H1 (cell line): ENCODE results near the gene RNF2. TPM values are rescaled to one million over a fixed set of nuclear protein-coding genes. Genes with fewer than 3 reads are reported as not detected.

Experiments used
- CTCF ChIA-PET: fragments of 300-600 bp; sonication (Branson Sonifier 250); formaldehyde crosslinking; loops from one replicate; lab custom pipeline; 2021; ENCODE audit not compliant: partially characterized antibody; lab: Charles Lee
- POLR2A ChIA-PET: fragments of 300-600 bp; sonication (Branson Sonifier 250); formaldehyde crosslinking; loops from one replicate; lab custom pipeline; 2021; ENCODE audit warnings: inconsistent platforms; ENCODE audit not compliant: partially characterized antibody; lab: Charles Lee
- DNase-seq, 2 experiments: peaks; one replicate each; pipeline versions ENCODE4 v3.0.0 to v3.0.0-alpha.2; 2010 to 2022; ENCODE audit warnings: low spot score in 2 of 2, low read depth in 1 of 2, mixed read lengths in 1 of 2
- FAIRE-seq: peaks from 2 replicates; lab custom pipeline; 2011; peaks lifted over from hg19 to GRCh38; lab: Jason Lieb, UNC
- H2AFZ ChIP-seq: 2 replicates; pipeline ENCODE4 v1.8.1; 2012; ENCODE audit warnings: low read length, inconsistent platforms
- H2AK5ac ChIP-seq: 2 replicates; pipeline ENCODE4 v1.6.1; 2013; ENCODE audit warnings: low read depth, low read length
- H2BK120ac ChIP-seq: replicated peaks from 2 replicates; pipeline ENCODE3; 2013; ENCODE audit warnings: low read depth, low read length, inconsistent platforms
- H2BK12ac ChIP-seq: 2 replicates; pipeline ENCODE4 v1.6.1; 2013; ENCODE audit warnings: low read depth, low read length
- H2BK15ac ChIP-seq: 2 replicates; pipeline ENCODE4 v1.6.1; 2013; ENCODE audit warnings: low read length
- H2BK20ac ChIP-seq: 2 replicates; pipeline ENCODE4 v1.6.1; 2013; ENCODE audit warnings: low read length
- H2BK5ac ChIP-seq: 2 replicates; pipeline ENCODE4 v1.6.1; 2013; ENCODE audit warnings: low read depth, low read length
- H3K14ac ChIP-seq: 2 replicates; pipeline ENCODE4 v1.6.1; 2013; ENCODE audit warnings: inconsistent platforms; ENCODE audit not compliant: insufficient read length
- H3K18ac ChIP-seq: 2 replicates; pipeline ENCODE4 v1.6.1; 2013; ENCODE audit warnings: low read length; ENCODE audit errors: extremely low read depth
- H3K23ac ChIP-seq: 2 replicates; pipeline ENCODE4 v1.6.1; 2013; ENCODE audit warnings: inconsistent platforms; ENCODE audit not compliant: insufficient read length
- H3K23me2 ChIP-seq: 2 replicates; pipeline ENCODE4 v1.6.1; 2013; ENCODE audit warnings: low read depth, low read length
- H3K27ac ChIP-seq: 2 replicates; pipeline ENCODE4 v1.6.1; 2011; ENCODE audit warnings: low read depth, low read length, inconsistent platforms
- H3K27me3 ChIP-seq, 4 experiments: replicated peaks in 1 of 4; 1 replicate in 1 of 4; 2 replicates in 3 of 4; pipeline versions ENCODE4 v1.6.1 to v1.8.1; 2011 to 2013; ENCODE audit warnings: low read length in 3 of 4, mild to moderate bottlenecking in 3 of 4, inconsistent platforms in 2 of 4, mixed read lengths in 2 of 4, moderate library complexity in 1 of 4; ENCODE audit not compliant: control insufficient read depth in 3 of 4, insufficient read depth in 3 of 4; ENCODE audit errors: extremely low read depth in 1 of 4
- H3K36me3 ChIP-seq, 4 experiments: 2 replicates each; pipeline versions ENCODE4 v1.6.1 to v1.8.1; 2011 to 2013; ENCODE audit warnings: mild to moderate bottlenecking in 4 of 4, low read length in 3 of 4, moderate library complexity in 2 of 4, control low read depth in 1 of 4, inconsistent platforms in 1 of 4; ENCODE audit not compliant: insufficient read depth in 4 of 4, control insufficient read depth in 2 of 4
- H3K4ac ChIP-seq: replicated peaks from 2 replicates; pipeline ENCODE3; 2013; ENCODE audit warnings: low read length, low read depth, mixed read lengths, inconsistent platforms; ENCODE audit not compliant: insufficient read length
- H3K4me1 ChIP-seq, 4 experiments: replicated peaks in 1 of 4; 1 replicate in 1 of 4; 2 replicates in 3 of 4; pipeline versions ENCODE4 v1.6.1 to v1.8.1; 2011 to 2013; ENCODE audit warnings: low read length in 3 of 4, inconsistent platforms in 2 of 4, mixed read lengths in 1 of 4; ENCODE audit not compliant: insufficient read depth in 4 of 4, control insufficient read depth in 3 of 4
- H3K4me2 ChIP-seq, 2 experiments: 2 replicates each; pipeline versions ENCODE4 v1.6.1 to v1.8.1; 2011 to 2013; ENCODE audit warnings: low read depth in 2 of 2, low read length in 2 of 2, control low read depth in 1 of 2, inconsistent platforms in 1 of 2, mild to moderate bottlenecking in 1 of 2; ENCODE audit not compliant: insufficient read depth in 1 of 2
- H3K4me3 ChIP-seq, 4 experiments: fragments of 200-600, 300-600 bp in 1 of 4; sonication (generic), shearing (Covaris generic), sonication (Bioruptor Twin) in 1 of 4; 2 replicates each; pipeline versions ENCODE4 v1.5.1 to v1.8.1; 2011 to 2016; ENCODE audit warnings: low read length in 4 of 4, low read depth in 3 of 4, control low read depth in 2 of 4, inconsistent platforms in 2 of 4, mild to moderate bottlenecking in 2 of 4, mixed read lengths in 1 of 4, moderate library complexity in 1 of 4; ENCODE audit not compliant: insufficient read depth in 2 of 4; ENCODE audit errors: extremely low read depth in 1 of 4
- H3K56ac ChIP-seq: replicated peaks from 2 replicates; pipeline ENCODE3; 2013; ENCODE audit warnings: low read depth, mild to moderate bottlenecking, mixed read lengths, low read length, inconsistent platforms; ENCODE audit not compliant: insufficient read length
- H3K79me1 ChIP-seq: 2 replicates; pipeline ENCODE4 v1.6.1; 2013; ENCODE audit warnings: low read depth, low read length, control low read depth
- H3K79me2 ChIP-seq, 2 experiments: 2 replicates each; pipeline versions ENCODE4 v1.6.1 to v1.8.1; 2012 to 2013; ENCODE audit warnings: low read length in 2 of 2, mild to moderate bottlenecking in 2 of 2, inconsistent platforms in 1 of 2; ENCODE audit not compliant: insufficient read depth in 2 of 2, control insufficient read depth in 1 of 2
- H3K9ac ChIP-seq, 4 experiments: replicated peaks in 1 of 4; 1 replicate in 1 of 4; 2 replicates in 3 of 4; pipeline versions ENCODE4 v1.6.1 to v1.8.1; 2011 to 2013; ENCODE audit warnings: low read depth in 3 of 4, low read length in 3 of 4, control low read depth in 2 of 4, mild to moderate bottlenecking in 2 of 4, moderate library complexity in 2 of 4, inconsistent platforms in 1 of 4; ENCODE audit errors: extremely low read depth in 1 of 4
- H3K9me3 ChIP-seq, 2 experiments: 2 replicates each; pipeline versions ENCODE4 v1.6.1 to v1.8.1; 2012 to 2013; ENCODE audit warnings: mild to moderate bottlenecking in 2 of 2, moderate library complexity in 2 of 2, control low read depth in 1 of 2, inconsistent platforms in 1 of 2, low read depth in 1 of 2, low read length in 1 of 2, mixed read lengths in 1 of 2; ENCODE audit not compliant: insufficient read depth in 2 of 2
- H4K20me1 ChIP-seq, 2 experiments: replicated peaks in 1 of 2; 2 replicates each; pipeline versions ENCODE3 to v1.8.1; 2011 to 2013; ENCODE audit warnings: inconsistent platforms in 2 of 2, low read length in 2 of 2, mild to moderate bottlenecking in 1 of 2; ENCODE audit not compliant: insufficient read depth in 2 of 2, control insufficient read depth in 1 of 2
- H4K5ac ChIP-seq: 2 replicates; pipeline ENCODE4 v1.6.1; 2013; ENCODE audit warnings: low read length, low read depth, mixed read lengths, inconsistent platforms; ENCODE audit not compliant: insufficient read length
- H4K8ac ChIP-seq: 2 replicates; pipeline ENCODE4 v1.8.0; 2013; ENCODE audit warnings: mild to moderate bottlenecking, moderate library complexity, low read length, inconsistent platforms; ENCODE audit not compliant: insufficient read depth; ENCODE audit errors: extremely low read depth
- H4K91ac ChIP-seq: replicated peaks from 2 replicates; pipeline ENCODE3; 2013; ENCODE audit warnings: low read length, mixed read lengths, inconsistent platforms; ENCODE audit not compliant: insufficient read length
- WGBS, 2 experiments: shearing (Covaris generic) in 1 of 2; methylation state at CpG; one replicate each; pipeline versions ENCODE4 v1.1.6 to v1.1.7; 2013 to 2015; ENCODE audit warnings: low lambda C conversion rate in 2 of 2, mixed read lengths in 2 of 2, inconsistent platforms in 1 of 2, low coverage in 1 of 2, missing lambda C conversion rate in 1 of 2; ENCODE audit not compliant: insufficient replicate concordance in 2 of 2, insufficient coverage in 1 of 2, insufficient read length in 1 of 2; ENCODE audit errors: extremely low coverage in 1 of 2, missing lambda C conversion rate in 1 of 2; 5-methylcytosine and 5-hydroxymethylcytosine counted together
- polyA plus RNA-seq, 7 experiments: library from polyadenylated mRNA; depleted of rRNA in 3 of 7; stranded (reverse) in 5 of 7; unstranded in 2 of 7; fragments of >200 nt in 5 of 7; fragments of 200-250 nt in 2 of 7; gene quantifications; 1 replicate in 5 of 7; 2 replicates in 1 of 7; 4 replicates in 1 of 7; pipeline versions ENCODE4 v1.2.1 to v1.2.3, GENCODE V29; 2011 to 2013; ENCODE audit warnings: missing spikeins in 2 of 7, mixed read lengths in 2 of 7
- total RNA-seq: library from RNA; stranded (reverse); fragmentation: NEBNext Ultra II Directional; extraction: Animal tissue kit (Norgen Biotek cat#: 25700); gene quantifications from 2 replicates; pipeline ENCODE4 v1.2.1, GENCODE V29; 2021

RNF2 gene
- total and polyA plus RNA-seq, 2 of the 8 experiments (the other 6 are each of a cell fraction or from before 2014, with no cell fraction given): 28.9 to 58.9 TPM

GRCh38 chr1:185041742-185042141, 3.6 kb upstream of the RNF2 start:
- no peak overlapping the region for H3K23ac ChIP-seq
- peaks cover 0 to 9% (median 5%) of the 10 kb centered on the region in 4 experiments; a peak in 6 of 7 replicates for H3K27me3 ChIP-seq
- H3K79me2 ChIP-seq: peaks cover 0 to 7% of the 10 kb centered on the region in 2 experiments; a peak in 2 of 4 replicates
- no peak overlapping the region for H2BK20ac ChIP-seq
- ChIA-PET CTCF (interaction anchor here (0.6 to 1.7 kb wide), 3 partner anchors 26 to 128 kb away, joined by 3 to 10 read pairs (median 6); no protein-coding TSS in a partner anchor), POLR2A (no interaction called here)
- H2BK15ac ChIP-seq: no peak overlapping the region
- H3K4ac ChIP-seq: no peak overlapping the region
- H3K18ac ChIP-seq: no peak overlapping the region
- no peak overlapping the region for H2BK12ac ChIP-seq
- no peak overlapping the region for H3K56ac ChIP-seq
- H3K23me2 ChIP-seq: peaks cover 5% of the 10 kb centered on the region; the same call in 1 of the 2 replicates
- H2AK5ac ChIP-seq: no peak overlapping the region
- H3K4me1 ChIP-seq: no peaks in the 10 kb centered on the region; a peak in 1 of 7 replicates
- no peak overlapping the region for H2AFZ ChIP-seq
- no peaks in the 10 kb centered on the region for H3K36me3 ChIP-seq
- H4K5ac ChIP-seq: no peak overlapping the region
- no peak overlapping the region for H2BK5ac ChIP-seq
- H2BK120ac ChIP-seq: no peak overlapping the region
- no peak overlapping the region for H4K91ac ChIP-seq
- H3K14ac ChIP-seq: no peak overlapping the region
- no peak overlapping the region for H4K8ac ChIP-seq
- DNase-seq (no peak), FAIRE-seq (no peak)
- H3K27ac ChIP-seq: no peak overlapping the region
- H3K9me3 ChIP-seq: no peaks in the 10 kb centered on the region
- no peak overlapping the region for H3K4me2 ChIP-seq
- H3K79me1 ChIP-seq: no peaks in the 10 kb centered on the region; the same call in 1 of the 2 replicates
- WGBS, 2 experiments: 78% methylated on average over 1 of the region's 1 CpG; no CpG with 5 or more reads in 1 of the 2 experiments
- H3K9ac ChIP-seq: no peak overlapping the region
- peaks cover 0 to 2% of the 10 kb centered on the region in 2 experiments for H4K20me1 ChIP-seq
- H3K4me3 ChIP-seq: no peak overlapping the region
